LNCAP (cell line): ENCODE results near the gene SPAG8.

ENCODE experiments used
- CTCF ChIP-seq: fragments of 450-650 bp; IDR thresholded peaks from 2 replicates; pipeline ENCODE4 v1.5.1; 2017; ENCODE audit warnings: mild to moderate bottlenecking

SPAG8 gene

DNA sequence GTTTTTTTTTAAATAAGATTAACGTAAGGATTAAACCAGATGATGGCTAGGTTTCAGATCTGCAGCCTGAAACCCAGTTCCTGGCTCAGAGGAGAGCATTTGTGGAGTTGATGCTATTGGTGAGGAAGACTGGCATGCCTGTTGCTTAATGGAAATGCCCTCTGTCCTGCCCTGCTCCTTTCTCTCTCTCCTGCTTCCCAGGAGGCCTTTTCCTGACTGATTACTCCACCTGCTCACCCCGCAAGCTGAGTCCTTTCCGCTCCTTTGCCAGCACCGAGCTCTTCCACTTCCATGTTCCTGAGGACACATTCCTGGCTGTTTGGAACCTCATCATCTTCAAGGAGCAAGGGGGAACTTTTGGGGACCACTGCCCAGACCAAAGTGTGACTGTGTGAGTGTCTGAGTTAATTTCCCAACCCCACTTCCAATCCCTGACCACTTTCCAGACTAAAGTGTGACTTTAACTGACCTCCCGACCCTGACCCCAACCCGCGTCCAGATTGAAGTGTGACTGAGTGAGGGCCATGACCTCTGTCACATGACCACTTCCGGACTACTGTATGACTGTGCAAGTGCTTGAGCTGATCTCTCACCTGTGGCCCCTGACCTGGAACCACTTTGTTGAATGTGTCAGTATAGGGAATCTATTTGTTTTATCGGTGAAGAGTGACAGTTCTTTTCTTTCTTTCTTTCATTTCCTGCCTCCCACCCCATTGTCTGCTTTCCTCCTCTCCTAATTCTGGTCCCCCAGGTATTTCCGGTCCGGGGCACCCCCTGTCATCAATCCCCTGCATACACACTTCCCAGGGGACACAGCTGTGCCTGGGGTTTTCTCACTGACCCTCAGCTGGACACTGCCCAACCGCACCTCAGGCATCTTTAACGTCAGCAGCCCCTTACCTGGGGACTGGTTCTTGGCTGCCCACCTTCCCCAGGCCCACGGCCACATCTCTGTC lies 22.5 kb upstream of the SPAG8 start:
- TF ChIP-seq CTCF, result no peak

GRCh38 chr9:35832814-35833213 lies 20.8 kb upstream of the SPAG8 start:
- no peak for TF ChIP-seq CTCF

DNA sequence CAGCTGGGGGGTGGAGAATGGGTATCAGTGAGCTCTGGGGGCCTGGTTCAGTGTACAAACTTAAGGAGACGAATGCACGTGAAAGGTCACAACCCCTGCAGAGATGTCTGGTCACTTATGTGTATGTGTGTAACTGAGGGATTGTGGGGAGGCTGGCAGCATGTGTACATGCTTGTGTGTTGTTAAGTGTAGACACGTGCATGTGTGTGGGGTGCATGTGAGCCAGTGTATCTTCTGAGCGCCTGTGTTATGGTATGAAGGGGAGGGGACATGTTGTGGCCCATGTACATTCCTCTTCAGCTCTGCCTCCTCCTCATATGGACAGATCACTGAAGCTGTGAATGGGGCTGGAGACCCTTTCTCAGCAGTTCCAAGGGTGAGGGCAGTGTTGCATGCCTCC lies 19.0 kb upstream of the SPAG8 start:
- TF ChIP-seq CTCF, result no peak

GRCh38 chr9:35829764-35830096 lies 17.7 kb upstream of the SPAG8 start:
- no peak for TF ChIP-seq CTCF

DNA sequence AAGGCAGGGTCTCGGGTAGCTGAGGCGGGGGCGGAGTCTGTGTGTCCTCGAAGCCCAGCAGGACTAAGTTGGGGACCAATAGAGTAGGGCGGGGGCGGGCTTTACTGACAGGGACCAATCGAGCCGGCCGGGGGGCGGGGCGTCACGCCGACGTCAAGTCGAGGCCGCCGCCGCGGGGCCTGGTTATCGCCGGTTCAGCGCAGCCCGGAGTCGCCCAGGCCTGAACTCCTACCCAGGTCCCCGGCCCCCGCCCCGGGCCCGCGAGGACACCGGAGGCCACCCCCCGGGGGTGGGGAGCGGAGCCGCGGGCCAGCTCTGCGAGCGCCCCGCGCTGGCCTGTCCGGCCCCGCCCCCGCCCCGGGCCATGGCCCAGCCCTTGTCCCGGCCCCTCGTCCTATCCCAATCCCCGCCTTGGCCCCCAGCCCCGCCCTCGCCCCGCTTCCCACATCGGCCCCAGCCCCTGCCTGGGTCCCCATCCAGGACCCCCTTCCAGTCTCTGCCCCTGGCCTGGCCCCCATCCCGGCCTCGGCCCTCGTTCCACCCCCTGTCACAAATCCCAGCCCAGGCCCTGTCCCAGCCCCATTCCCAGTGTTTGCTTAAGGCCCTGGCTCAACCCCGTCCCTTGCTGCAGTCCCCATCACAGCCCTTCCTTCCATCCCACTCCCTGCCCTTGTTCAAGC lies 17.2 kb upstream of the SPAG8 start, which contains the start of gene TMEM8B:
TMEM8B (plus strand) TSS at position 145 of the 680 bp plus-strand sequence; CDS start at position 365, 220 bp downstream.
- no peak for TF ChIP-seq CTCF

DNA sequence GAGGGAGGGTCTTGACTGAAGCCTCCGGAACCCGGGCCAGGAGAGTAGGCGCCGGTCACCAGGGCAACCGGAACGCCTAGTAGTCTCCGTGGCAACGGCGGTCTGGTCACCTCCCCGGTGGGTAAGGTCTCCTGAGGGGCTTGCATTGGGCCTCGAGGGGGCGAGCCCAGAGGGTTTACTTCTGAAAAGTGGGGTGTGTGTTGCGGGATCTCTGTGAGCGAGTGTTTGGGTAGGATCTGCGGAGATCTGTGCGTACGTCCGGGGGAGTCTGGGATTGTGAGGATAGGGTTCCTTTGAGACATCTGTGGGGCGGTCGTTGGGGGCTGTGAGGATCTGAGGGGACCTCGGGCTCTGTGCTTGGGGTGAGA lies 16.6 kb upstream of the SPAG8 start, which contains the start of gene FAM221B:
FAM221B (minus strand) TSS at position 17 of the 368 bp plus-strand sequence. CDS start 2,571 bp downstream, outside the sequence.
- TF ChIP-seq CTCF, result no peak

DNA sequence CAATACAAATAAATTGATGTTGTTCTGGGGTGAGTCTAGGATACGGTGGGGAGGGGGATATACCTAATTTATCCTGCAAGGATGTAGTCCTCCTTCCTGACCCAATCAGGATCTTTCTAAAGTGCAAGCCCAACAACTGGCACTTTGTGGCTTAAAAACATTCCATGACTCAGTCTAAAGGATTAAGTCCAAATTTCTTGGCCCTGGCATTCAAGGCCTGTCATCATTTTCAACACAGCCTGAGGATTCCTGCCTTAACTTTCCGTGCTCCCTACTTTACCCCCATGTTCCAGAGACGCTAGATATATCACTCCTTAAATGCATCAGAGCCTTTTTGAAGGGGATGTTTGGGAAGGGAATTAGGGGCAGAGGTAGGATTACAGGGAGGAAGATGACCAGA lies 15.4 kb upstream of the SPAG8 start:
- TF ChIP-seq CTCF, result no peak
